Muscle layer of colon (tissue), 2 donors: ENCODE measurements around the gene C9orf40.

ENCODE experiments used
- H3K27ac ChIP-seq: one replicate; pipeline ENCODE4 v1.7.0; 2013; ENCODE audit warnings: low read depth, mild to moderate bottlenecking, low read length, moderate library complexity
- H3K27me3 ChIP-seq, 2 donors: one replicate each; pipeline ENCODE4 v1.7.0; 2013; ENCODE audit warnings: low read length in 2 of 2, mild to moderate bottlenecking in 2 of 2; ENCODE audit not compliant: insufficient read depth in 2 of 2, control insufficient read depth in 1 of 2
- H3K36me3 ChIP-seq: one replicate; pipeline ENCODE4 v1.7.0; 2013; ENCODE audit warnings: mild to moderate bottlenecking, low read length; ENCODE audit not compliant: insufficient read depth
- H3K4me1 ChIP-seq: one replicate; pipeline ENCODE4 v1.7.0; 2013; ENCODE audit warnings: mild to moderate bottlenecking, low read length; ENCODE audit not compliant: insufficient read depth
- H3K4me3 ChIP-seq, 2 donors: one replicate each; pipeline ENCODE4 v1.7.0; 2013; ENCODE audit warnings: low read length in 2 of 2, low read depth in 1 of 2, mild to moderate bottlenecking in 1 of 2, moderate library complexity in 1 of 2
- H3K9ac ChIP-seq: one replicate; pipeline ENCODE4 v1.7.0; 2013; ENCODE audit warnings: low read length
- H3K9me3 ChIP-seq: one replicate; pipeline ENCODE4 v1.7.0; 2013; ENCODE audit warnings: mild to moderate bottlenecking, low read length
- donor health status: abdominal sarcoma.
- donor health status: Adenocarcinoma of cecum.

Gene C9orf40

DNA sequence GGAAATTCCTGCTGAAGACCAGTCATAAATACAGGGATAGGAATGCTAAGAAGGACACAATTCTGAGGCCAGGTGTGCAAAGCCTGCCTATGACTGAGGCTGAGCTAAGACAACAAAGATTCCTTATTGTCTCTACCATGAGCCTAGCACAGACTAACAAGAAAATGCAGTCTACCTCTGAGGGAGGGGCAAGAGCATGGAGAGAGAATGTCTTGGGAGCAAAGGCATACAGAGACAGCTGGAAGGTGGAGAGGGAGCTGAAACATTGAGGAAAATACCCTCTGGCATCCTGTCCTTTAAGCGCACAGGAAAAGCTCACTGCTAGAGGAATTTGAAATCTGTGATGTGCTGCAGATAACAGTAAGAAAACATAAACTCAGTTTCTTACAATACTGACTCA, 8.8 kb upstream of the C9orf40 start:
- H3K36me3 ChIP-seq: no peaks in the 10 kb centered on the region
- no peaks in the 10 kb centered on the region for H3K9me3 ChIP-seq
- H3K27me3 ChIP-seq: no peaks in the 10 kb centered on the region
- H3K4me1 ChIP-seq: no peaks in the 10 kb centered on the region
- H3K27ac ChIP-seq: no peak overlapping the region
- H3K4me3 ChIP-seq: no peak overlapping the region
- no peak overlapping the region for H3K9ac ChIP-seq

DNA sequence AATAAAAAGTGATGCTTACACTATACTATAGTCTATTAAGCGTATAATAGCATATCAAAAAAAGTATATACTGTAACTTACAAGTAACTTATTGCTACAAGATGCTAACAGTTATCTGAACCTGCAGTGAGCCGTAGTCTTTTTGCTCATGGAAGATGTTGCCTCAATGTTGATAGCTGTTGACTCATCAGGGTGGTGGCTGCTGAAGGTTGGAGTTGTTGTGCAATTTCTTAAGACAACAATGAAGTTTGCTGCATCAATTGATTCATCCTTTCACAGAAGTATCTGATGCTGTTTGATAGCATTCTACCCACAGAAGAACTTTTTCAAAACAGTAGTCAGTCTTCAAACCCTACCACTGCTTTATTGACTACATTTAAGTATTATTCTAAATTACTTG, 7.8 kb upstream of the C9orf40 start:
- Histone ChIP-seq H3K36me3 (no peaks in the 10 kb centered on the region), H3K9ac (no peak overlapping the region), H3K27me3 (no peaks in the 10 kb centered on the region), H3K4me1 (no peaks in the 10 kb centered on the region), H3K9me3 (no peaks in the 10 kb centered on the region), H3K27ac (no peak overlapping the region), H3K4me3 (no peak overlapping the region)

DNA sequence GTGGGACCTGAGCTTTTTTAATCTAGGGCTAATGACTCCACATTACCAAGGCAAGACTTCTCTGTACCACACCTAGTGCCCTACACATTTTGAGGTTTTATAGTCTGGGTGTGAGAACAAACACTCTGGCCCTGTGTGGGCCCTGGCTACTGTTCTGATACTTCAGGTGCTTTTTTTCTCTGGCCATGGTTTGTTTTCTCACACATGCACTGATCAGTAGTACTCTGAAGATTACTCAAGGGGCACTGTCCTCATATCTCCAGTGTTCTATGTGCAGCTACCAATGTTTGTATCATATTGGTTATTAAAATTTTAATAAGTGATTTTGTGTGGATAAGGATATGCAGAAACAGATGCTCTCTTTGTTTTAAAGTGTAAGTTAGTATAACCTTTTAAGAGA, 5.9 kb upstream of the C9orf40 start:
- H3K9me3 ChIP-seq: no peaks in the 10 kb centered on the region
- no peak overlapping the region for H3K4me3 ChIP-seq
- H3K27ac ChIP-seq: no peak overlapping the region
- H3K9ac ChIP-seq: no peak overlapping the region
- H3K27me3 ChIP-seq: no peaks in the 10 kb centered on the region
- no peaks in the 10 kb centered on the region for H3K36me3 ChIP-seq
- H3K4me1 ChIP-seq: no peaks in the 10 kb centered on the region

DNA sequence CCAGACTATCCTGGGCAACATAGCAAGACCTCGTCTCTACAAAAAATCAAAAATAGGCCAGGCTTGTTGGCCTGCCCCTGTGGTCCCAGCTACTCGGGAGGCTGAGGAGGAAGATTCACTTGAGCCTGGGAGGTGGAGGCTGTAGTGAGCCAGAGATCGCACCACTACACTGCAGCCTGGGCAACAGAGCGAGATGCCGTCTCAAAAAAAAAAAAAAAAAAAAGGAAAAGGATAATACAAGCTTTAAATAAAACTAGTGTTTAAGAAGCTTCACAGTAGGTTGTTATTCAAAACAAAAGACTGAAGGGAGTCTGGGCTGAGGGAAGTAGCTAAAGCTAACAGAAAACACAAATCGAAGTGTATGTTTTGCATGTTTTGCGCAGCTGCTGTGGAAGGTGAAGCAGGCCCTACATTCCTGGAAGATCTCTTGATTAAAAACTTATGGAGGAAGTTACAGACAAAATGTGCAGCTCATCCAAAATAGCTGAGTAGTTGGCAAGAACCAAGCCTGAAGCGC, 581 bp upstream of the C9orf40 start:
- H3K27me3 ChIP-seq: no peaks in the 10 kb centered on the region
- peak overlapping the region; percentile 96 for H3K27ac ChIP-seq
- H3K4me1 ChIP-seq: peaks cover 10% of the 10 kb centered on the region
- H3K9ac ChIP-seq: peak overlapping the region; percentile 69
- peak overlapping the region in 1 of 2 donors; percentile 65 for H3K4me3 ChIP-seq
- no peaks in the 10 kb centered on the region for H3K9me3 ChIP-seq
- no peaks in the 10 kb centered on the region for H3K36me3 ChIP-seq

DNA sequence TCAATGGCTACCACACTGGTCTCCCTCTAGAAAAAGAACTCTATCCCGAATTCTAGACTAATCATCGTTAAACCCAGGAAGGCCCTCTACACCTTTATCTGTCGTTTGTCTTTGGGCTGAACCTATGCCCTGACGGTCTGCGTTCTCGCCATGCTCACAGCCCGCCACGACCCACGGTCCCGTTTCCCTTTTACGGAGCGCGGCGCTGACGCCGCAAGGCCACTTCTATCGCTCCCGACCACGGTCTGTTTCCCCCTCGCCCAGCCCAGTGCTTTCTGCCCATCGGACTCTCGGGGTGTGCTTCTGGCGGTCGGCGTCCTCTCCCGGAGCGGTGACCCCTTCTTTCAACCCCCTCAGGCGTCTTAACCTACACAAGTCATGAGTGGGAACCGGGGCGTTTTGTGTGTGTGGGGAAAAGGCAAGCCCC, 974 bp downstream of the C9orf40 start:
- Histone ChIP-seq H3K4me1 (peaks cover 10% of the 10 kb centered on the region), H3K4me3 (peak overlapping the region; percentile 65 to 97), H3K27me3 (no peaks in the 10 kb centered on the region), H3K9ac (peak overlapping the region; percentile 42), H3K27ac (peak overlapping the region; percentile 96), H3K36me3 (no peaks in the 10 kb centered on the region), H3K9me3 (no peaks in the 10 kb centered on the region)

DNA sequence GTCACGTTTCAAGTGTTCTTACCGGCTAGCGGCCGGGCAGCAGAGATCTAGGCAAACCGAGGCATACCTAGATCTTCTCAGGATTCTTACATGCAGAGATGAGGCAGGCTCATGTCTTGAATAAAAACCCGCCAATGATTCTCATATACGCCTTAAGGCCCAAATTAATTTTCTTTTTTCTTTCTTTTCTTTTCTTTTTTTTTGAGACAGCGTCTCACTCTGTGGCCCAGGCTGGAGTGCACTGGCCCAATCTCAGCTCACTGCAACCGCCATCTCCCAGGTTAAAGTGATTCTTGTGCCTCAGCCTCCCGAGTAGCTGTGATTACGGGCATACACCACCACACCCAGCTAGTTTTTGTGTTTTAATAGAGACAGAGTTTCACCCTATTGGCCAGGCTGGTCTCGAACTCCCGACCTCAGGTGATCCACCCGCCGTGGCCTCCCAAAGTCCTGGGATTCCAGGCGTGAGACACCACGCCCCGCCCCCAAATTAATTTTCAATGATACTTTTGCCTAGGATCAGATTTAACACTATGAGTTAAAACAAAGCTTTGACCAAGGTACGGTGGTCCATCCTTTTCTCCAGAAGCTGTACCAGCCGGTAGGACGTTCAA, 1.5 kb downstream of the C9orf40 start:
- peaks cover 10% of the 10 kb centered on the region for H3K4me1 ChIP-seq
- no peaks in the 10 kb centered on the region for H3K9me3 ChIP-seq
- no peaks in the 10 kb centered on the region for H3K27me3 ChIP-seq
- H3K9ac ChIP-seq: peak overlapping the region; percentile 42
- H3K27ac ChIP-seq: peak overlapping the region; percentile 96
- peak overlapping the region; percentile 65 to 97 for H3K4me3 ChIP-seq
- no peaks in the 10 kb centered on the region for H3K36me3 ChIP-seq

DNA sequence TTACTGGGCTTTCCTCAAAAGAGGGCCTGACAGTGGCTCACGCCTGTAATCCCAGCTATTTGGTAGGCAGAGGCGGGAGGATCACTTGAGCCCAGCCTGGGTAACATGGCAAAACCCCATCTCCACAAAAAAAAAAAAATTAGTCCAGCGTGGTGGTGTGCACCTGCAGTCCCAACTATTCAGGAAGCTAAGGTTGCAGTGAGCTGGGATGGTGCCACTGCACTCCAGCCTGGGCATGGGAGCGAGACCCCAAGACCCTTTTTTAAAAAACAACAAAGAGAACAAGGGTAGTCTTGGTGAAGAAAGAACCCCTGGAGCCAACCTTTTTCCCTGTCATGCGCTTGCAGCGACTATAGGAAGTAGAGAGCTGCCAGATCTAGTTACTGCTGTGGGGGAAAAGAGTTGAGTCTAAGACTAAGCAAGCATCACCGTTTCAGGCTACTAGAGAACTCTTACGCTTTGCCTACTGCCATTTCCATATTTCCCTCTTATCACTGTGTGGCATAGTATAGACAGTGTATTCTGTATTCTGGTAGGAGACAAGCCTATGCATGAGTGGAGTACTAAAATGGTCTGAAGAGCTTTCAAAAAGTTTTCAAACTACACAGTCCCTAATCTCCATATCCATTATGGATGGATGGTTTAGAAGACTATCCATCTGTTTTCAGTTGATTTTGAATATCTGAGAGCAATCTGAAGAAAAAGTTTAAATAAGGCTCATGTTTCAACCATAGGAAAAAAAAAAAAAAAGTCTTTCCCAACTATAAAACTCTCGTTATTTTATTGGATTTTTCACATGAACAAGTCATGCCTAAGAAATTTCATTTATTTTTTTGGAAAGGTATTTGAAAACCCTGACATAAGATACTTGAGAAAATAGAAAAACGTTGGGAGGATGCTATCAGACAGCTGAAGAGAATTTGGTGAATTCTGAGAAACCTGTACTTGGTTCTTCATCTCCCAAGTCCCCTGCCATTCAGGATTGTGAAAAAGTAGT, 2.6 kb downstream of the C9orf40 start:
- H3K4me3 ChIP-seq: no peak overlapping the region

DNA sequence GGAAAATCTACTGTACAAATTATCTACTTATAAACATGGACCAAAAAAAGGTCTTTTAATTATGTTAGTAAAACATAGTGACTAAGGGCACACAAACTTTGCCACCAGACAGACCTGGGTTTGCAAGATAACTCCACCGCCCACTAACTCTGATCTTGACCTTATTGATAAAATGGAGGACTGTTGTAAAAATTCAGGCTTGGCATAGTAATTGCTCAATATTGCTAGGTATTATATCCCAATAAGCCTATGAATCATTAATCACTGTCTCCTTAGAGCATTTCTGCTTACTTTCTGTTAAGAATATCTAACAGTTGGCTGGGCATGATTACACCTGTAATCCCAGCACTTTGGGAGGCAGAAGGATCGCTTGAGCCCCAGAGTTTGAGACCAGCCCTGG, 3.8 kb downstream of the C9orf40 start:
- H3K27ac ChIP-seq: no peak overlapping the region
- no peaks in the 10 kb centered on the region for H3K36me3 ChIP-seq
- H3K4me3 ChIP-seq: no peak overlapping the region
- no peak overlapping the region for H3K9ac ChIP-seq
- H3K27me3 ChIP-seq: no peaks in the 10 kb centered on the region
- no peaks in the 10 kb centered on the region for H3K9me3 ChIP-seq
- peaks cover 10% of the 10 kb centered on the region for H3K4me1 ChIP-seq

More for the DNA sequence above, 2.6 kb downstream of the C9orf40 start:
- Histone ChIP-seq H3K9ac (no peak overlapping the region), H3K27ac (no peak overlapping the region), H3K9me3 (no peaks in the 10 kb centered on the region), H3K36me3 (no peaks in the 10 kb centered on the region), H3K27me3 (no peaks in the 10 kb centered on the region), H3K4me1 (peaks cover 10% of the 10 kb centered on the region)

DNA sequence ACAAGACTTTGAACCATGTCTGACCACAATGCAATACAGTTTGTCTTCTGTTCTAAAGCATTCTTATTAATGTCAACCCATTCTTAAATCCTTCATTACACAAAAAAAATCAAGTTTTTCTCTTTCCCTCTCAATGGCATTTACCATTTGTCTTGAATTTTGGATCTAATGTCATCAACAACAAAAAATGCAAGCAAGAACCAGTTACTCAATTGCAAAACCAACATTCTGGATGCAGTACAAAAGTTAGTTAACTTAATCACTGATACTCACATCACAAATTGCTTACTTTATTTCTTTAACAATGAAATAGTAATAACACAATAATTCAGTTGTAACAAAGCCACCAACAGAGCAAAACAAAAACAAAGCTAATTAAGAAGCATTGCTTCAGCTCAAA, 6.0 kb downstream of the C9orf40 start:
- no peak overlapping the region for H3K27ac ChIP-seq
- no peaks in the 10 kb centered on the region for H3K27me3 ChIP-seq
- no peaks in the 10 kb centered on the region for H3K36me3 ChIP-seq
- H3K4me3 ChIP-seq: no peak overlapping the region
- H3K9ac ChIP-seq: no peak overlapping the region
- H3K9me3 ChIP-seq: no peaks in the 10 kb centered on the region
- peaks cover 4% of the 10 kb centered on the region for H3K4me1 ChIP-seq

DNA sequence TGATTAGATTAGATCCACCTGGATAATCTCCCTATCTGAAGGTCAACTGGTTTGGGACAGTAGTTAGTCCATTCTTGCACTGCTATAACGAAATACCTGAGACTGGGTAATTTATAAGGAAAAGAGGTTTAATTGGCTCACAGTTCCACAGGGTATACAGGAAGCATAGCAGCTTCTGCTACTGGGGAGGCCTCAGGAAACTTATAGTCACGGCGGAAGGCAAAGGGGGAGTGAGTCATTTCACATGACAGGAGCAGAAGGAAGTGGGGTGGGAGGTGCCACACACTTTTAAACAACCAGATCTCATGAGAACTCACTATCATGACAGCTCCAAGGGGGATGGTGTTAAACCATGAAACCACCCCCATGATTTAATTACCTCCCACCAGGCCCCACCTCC, 9.9 kb downstream of the C9orf40 start:
- no peaks in the 10 kb centered on the region for H3K4me1 ChIP-seq
- no peak overlapping the region for H3K9ac ChIP-seq
- H3K27me3 ChIP-seq: no peaks in the 10 kb centered on the region
- no peak overlapping the region for H3K4me3 ChIP-seq
- H3K9me3 ChIP-seq: no peaks in the 10 kb centered on the region
- no peak overlapping the region for H3K27ac ChIP-seq
- H3K36me3 ChIP-seq: no peaks in the 10 kb centered on the region

DNA sequence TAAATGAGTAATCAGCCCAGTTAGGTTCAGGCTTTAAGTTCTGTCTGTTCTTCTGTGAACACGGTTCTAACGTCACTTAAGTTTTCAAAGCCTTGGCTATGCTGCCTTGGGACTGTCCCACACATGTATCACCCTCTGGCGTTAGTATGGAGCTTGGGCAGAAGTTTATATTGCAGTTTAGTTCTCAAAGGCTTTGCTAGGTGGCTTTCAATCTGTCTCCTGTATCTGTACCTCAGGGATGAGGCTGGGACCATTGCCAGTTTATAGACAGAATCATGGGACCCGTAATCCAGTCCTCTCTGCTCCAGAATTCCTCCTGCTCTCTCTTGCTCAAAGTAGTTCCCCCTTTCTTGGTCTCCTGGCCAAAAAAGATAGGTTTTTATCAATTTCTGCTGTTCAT, 12.1 kb downstream of the C9orf40 start:
- H3K9ac ChIP-seq: no peak overlapping the region
- no peaks in the 10 kb centered on the region for H3K4me1 ChIP-seq
- H3K4me3 ChIP-seq: no peak overlapping the region

More for the DNA sequence above, 12.1 kb downstream of the C9orf40 start:
- Histone ChIP-seq H3K36me3 (no peaks in the 10 kb centered on the region), H3K27ac (no peak overlapping the region), H3K27me3 (no peaks in the 10 kb centered on the region), H3K9me3 (no peaks in the 10 kb centered on the region)
